HG02852 (cell line): ENCODE data around the gene MPDU1.
A peak's percentile ranks its signal among the peaks of the same experiment; 100 is the strongest.

Experiments
- ATAC-seq: cut with Tn5 transposase; IDR thresholded peaks from one replicate; pipeline ENCODE4 v1.9.1; 2021; ENCODE audit warnings: mild to moderate bottlenecking, moderate library complexity; ENCODE audit not compliant: unreplicated experiment

The MPDU1 gene

DNA sequence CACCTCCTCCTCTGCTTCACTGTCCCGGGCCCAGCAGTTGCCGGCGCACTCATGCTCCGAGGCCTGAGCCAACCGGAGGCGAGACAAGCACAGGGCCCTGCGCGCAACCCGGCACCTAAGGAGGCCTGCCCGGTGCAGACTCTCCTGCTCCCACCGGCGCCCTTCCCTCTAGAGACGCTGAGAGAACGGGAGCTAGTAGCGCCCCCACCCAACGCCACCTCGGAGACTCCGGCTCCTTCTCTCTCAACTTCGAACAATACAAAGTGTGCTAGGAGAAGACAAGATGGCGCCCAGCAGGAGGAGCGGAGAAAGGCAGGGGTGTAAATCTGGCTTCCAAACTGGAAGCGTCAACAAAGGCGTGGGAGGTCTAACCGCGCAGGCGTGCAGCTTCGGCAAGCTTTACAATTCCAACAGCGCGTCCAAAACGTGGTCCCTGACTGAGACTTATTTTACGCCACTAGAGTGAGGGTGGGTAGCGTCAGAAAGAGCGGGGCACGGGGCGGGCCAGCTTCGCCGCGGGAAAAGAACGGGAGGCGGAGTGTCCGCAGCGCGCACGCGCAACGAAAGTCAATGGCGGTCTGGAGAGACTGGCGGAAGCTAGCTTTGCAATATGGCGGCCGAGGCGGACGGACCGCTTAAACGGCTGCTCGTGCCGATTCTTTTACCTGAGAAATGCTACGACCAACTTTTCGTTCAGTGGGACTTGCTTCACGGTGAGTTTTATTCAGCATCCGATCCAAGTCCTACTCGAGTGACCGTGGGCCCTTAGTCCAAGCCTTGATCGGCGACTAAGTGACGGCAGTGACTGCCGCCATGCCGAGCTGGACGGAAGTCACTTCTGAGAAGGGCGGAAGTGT is at the start of gene MPDU1:
Gene MPDU1, plus strand, starts transcription at position 600 of the 857 bp plus-strand sequence. Its CDS starts 11 bp downstream, at position 611.
- ATAC-seq = peak; percentile 72

DNA sequence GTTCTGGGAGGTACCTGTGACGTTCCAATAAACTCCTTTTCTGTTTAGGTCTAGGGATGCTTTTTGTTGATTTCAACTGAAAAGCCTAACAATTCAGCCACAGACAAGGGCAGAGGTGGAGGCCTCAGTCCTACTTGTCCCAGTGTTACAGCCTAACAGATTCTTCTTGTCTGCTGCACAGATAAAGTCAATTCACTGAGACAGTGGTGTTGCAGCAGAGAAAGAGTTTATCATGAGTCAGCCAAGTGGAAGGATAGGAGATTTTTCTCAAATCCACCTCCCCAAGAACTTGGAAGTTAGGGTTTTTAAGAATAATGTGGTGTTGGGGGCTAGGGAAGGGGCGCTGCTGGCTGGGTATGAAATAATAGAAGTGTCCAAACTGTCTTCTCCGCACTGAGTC is 45.6 kb upstream of the MPDU1 start:
- no peak for ATAC-seq

DNA sequence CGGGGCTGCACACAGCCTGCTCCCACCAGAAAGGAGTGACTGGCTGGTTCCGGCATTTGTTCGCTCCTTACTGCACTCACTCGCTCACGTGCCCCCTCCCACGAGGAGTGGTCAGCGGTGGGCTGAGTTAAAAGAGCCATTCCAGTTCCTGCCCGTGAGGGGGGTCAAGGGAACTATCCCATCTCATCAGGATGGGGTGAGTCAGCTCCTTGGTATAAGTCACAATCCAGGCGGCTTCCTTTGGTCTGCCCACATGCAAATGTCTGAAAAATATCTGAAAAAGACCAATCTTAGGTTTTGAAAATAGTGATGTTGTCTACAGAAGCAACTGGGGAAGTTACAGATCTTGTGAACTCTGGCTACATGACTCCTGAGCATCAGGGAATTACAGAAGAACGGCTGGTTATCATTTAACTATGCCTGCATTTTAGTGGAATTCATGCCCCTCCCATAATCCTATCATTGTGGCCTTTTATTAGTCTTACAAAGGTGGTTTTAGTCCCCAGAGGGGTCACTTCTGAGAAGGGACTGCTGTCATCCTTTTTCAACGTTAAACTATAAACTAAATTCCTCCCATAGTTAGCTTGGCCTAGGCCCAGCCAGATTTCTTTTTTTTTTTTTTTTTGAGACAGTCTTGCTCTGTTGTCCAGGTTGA is 44.6 kb upstream of the MPDU1 start:
- ATAC-seq = no peak

DNA sequence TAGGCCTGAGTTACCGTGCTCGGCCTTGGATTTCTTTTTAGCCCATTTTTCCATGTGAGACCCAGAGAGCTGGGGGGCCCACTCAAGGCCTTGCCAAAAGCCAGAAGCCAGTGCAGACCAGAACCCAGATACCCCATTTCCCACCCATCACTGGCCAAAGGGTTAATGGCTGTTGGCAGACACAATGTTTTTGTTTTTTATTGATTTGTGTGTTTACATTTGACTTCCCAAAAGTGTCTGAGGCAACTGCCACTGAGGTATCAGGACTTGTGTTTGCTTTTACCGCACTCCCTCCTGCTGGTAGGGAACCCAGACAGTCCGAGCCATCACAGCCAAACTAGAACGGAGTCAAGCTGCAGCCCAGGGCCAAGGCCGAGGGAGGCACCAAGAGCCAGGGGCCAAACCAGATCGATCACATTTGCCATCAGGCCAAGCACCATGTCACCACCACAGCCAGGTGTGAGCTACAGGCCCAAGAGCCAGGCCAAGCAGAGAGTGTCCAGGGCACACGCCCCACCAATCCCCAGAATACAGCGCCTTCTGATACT is 42.5 kb upstream of the MPDU1 start:
- no peak for ATAC-seq

DNA sequence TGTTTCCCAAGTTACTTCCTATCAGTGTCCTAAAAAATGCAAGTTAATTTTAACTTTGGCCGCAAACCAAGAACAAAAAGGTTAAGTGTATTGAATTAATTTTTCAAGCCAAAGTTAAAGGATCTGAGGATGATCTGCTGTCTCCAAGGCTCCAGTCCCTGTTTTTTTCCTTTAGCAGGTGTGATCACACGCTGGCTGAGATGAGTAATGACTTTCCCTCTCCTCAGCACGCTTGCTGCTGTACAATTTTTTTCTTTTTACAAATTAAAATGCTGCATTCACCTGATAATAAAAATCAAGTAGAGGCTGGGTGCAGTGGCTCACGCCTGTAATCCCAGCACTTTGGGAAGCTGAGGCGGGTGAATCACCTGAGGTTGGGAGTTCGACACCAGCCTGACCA is 38.7 kb upstream of the MPDU1 start:
- no peak for ATAC-seq

DNA sequence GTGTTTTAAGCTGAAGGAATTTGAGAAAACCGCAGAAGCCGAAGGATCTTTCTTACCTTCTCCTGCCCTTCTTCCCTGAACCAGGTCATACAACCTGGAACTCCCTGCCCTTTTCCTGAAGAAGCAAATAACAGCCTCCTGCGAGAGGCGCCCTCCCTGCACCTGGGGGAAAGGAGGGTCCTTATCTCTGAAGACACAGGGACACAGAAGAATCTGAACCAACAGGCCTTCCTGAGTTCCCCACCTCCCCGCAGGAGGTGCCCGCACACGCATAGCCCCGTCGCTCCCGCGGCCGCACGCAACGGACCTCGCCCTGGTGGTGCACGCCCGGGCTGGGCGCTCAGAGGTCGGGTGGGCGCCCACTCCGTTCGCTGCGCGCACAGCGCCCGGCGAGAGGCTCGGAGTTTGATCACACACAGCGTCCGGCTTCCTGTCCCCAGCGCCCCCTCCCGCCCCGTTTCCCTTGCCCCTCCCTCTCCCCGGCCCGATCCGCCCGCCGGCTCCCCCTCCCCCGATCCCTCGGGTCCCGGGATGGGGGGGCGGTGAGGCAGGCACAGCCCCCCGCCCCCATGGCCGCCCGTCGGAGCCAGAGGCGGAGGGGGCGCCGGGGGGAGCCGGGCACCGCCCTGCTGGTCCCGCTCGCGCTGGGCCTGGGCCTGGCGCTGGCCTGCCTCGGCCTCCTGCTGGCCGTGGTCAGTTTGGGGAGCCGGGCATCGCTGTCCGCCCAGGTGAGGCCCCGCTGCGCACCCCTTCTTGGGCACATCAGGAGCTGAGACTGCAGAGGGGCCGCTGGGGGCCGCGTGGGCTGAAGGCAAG is 34.9 kb upstream of the MPDU1 start, which contains the start of gene TNFSF12:
Gene TNFSF12, plus strand, starts transcription at position 474 of the 816 bp plus-strand sequence. Its CDS starts 96 bp downstream, at position 570.
- ATAC-seq = peak; percentile 45

DNA sequence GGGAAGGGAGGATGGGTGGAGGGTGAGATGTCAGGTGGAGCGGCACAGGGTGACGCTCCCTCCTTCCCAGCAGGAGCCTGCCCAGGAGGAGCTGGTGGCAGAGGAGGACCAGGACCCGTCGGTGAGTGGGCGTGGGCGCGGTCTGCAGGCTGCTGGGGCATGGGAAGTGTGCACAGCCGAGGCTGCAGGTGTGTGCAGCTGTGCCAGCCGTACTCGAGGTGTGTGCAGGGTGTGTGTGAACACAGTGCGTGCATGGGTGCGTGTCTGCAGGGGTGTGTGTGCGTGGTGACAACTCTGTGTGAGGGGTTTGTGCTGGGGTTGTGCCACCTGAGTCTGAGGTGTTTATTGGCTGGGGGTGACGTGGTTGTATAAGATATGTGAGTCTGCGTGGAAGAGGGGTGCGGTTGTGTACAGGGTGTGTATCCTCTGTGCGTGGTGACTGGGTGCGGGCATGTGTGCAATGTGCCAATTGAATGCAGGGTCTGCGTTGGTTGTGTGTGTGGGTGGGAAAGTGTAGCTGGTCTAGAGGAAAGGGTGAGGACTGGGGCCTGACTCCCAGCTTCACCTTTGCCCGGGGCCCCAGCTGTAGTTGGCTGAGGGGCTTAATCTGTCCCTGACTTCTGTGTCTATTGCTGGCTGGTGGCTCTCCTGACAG is 34.1 kb upstream of the MPDU1 start:
- ATAC-seq = no peak

DNA sequence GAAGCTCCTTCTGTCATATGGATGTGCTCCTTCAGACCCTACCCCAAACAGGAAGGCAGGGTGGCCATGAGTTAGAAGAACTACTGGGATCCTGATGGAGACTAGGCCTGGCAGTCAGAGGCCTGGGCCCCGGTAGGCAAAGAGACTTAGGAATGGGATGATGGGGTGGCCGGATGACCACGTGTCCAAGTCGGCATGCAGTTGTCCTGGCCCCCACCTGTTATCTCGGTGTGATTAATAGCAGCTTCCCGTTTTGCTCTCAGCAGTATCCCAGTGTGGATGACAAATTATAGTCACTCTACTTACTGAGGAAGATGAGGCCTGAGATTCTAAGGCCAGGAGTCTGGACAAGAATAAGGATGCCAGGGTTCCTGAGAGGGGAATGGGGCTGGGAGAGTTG is 33.3 kb upstream of the MPDU1 start:
- ATAC-seq = no peak

DNA sequence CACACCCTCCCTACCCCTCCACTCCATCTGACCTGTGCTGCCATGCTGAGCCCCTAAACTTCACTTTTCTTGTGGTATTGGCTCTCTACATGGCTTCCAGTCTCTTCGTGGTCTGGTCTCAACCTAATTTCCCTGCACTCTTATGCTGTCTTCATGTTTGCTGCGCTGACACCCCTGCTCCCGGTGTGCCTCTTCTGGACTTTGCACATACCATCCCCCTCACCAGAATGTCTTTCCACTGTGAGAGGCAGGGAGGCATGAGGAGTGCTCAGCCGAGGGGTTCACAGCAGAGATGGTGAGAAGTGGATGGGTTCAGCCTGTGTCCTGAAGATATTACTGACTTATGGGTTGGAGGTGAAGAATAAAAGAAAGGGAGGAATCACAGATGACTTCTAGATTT is 32.3 kb upstream of the MPDU1 start:
- no peak for ATAC-seq

DNA sequence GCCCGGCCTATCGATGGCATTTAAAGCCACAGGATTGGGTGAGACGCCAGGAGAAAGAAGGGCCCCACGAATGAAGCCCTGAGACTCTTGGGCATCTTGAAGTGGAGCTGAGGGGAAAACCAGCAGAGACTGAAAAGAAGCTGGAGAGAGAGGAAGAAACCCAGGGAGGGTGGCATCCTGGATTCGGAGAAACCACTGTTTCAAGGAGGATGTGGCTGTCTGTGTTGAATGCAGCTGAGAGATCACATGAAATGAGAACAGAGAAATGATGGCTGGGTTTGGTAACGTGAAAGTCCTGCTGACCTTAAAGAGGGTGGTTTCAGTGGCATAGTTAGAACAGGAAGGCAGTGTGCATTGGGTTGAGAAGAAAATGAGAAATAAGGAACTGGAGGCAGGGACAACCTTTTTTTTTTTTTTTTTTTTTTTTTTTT is 31.0 kb upstream of the MPDU1 start:
- no peak for ATAC-seq

DNA sequence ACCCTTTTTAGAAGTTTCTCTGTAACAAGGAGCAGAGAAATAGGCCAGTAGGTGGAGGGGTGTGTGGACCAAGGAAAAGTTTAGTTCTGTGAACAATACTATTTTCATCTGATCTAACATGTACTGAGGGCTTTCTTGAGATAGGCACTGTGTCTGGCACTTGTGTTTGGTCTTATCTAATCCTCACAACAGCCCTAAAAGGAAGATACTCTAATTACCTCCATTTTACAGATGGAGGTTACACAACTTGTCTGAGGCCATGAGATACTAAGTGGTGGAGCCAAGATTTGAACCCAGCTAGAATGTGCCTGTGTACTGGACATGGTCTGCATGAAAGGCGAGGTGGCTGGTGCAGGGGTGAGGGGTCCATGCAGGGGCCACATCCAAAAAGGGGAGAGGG is 30.3 kb upstream of the MPDU1 start:
- ATAC-seq = no peak

DNA sequence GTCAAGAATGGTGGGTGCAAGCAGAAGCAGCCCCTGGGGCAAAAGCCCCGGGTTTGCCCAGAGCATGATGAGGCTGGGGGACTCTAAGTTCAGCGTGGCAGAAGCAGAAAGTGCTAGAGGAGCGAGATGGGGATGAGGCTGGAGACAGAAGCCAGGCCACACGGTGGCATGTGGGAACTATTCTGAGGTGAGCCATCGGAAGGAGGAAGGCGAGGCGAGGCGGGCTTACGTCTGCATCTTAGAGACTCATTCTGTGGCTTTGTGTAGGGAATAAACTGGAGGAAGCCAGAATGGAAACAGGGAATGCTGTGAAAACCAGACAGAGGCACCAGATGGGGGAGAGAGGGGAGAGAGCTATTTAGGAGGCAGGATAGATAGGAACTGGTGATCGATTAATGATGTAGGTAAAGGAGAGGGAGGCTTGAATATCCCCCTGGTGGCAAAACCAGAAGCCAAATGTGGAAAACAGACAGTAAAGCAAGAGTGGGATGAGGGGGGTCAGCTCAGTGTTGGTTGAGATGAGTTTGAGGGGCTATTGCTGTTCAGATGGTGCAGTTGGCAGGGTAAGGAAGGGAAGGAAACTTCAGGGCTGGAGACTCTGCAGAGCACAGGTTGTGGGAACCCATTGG is 28.2 kb upstream of the MPDU1 start:
- ATAC-seq = no peak

DNA sequence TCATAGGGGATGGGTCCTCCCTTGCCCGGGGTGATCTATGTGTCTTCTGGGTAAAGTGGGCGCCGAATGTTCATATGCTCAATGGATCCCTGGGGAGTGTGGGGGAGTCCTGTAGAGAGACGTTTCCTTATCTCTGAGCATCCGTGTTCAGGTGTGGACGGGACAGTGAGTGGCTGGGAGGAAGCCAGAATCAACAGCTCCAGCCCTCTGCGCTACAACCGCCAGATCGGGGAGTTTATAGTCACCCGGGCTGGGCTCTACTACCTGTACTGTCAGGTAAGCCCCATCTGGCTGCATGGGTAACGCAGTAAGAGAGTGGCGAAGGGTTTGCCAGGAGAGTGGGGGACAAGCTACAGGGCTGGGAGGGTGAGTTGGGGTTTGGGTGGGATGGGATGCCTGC is 27.0 kb upstream of the MPDU1 start:
- no peak for ATAC-seq

DNA sequence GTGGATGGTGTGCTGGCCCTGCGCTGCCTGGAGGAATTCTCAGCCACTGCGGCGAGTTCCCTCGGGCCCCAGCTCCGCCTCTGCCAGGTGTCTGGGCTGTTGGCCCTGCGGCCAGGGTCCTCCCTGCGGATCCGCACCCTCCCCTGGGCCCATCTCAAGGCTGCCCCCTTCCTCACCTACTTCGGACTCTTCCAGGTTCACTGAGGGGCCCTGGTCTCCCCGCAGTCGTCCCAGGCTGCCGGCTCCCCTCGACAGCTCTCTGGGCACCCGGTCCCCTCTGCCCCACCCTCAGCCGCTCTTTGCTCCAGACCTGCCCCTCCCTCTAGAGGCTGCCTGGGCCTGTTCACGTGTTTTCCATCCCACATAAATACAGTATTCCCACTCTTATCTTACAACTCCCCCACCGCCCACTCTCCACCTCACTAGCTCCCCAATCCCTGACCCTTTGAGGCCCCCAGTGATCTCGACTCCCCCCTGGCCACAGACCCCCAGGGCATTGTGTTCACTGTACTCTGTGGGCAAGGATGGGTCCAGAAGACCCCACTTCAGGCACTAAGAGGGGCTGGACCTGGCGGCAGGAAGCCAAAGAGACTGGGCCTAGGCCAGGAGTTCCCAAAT is 26.4 kb upstream of the MPDU1 start:
- ATAC-seq = no peak

DNA sequence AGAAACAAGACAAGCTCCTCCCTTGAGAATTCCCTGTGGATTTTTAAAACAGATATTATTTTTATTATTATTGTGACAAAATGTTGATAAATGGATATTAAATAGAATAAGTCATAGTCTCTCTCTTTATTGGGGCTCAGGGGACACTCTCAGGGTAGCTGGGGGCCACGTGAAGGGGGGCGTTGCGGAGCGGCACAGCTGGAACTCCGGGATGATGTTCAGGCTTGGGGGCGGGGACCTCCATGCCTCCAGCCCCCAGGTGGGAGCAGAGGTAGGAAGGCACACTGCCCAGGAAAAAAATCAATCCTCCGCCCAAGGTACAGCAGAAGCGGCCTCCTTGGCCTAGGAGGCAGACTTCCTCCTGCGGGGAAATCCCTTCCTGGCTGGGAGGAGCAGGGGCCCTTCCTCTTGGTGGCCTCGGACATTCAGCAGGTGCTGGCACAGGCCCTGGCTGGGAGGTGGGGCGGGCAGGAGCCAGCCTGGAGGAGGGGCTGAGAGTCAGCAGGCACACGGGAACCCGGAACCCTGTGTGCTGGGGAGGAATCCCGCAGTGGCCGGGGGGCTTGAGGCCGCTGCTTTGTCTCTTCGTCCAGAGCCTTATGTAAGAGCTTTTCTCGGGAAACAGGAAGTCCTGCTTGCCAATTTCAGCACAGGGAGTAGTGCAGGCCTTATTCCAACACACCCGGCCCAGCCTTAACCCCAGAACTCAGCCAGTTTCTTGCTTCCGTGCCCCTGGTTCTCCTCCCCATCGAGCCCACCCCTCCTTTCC is 25.7 kb upstream of the MPDU1 start:
- ATAC-seq = no peak

DNA sequence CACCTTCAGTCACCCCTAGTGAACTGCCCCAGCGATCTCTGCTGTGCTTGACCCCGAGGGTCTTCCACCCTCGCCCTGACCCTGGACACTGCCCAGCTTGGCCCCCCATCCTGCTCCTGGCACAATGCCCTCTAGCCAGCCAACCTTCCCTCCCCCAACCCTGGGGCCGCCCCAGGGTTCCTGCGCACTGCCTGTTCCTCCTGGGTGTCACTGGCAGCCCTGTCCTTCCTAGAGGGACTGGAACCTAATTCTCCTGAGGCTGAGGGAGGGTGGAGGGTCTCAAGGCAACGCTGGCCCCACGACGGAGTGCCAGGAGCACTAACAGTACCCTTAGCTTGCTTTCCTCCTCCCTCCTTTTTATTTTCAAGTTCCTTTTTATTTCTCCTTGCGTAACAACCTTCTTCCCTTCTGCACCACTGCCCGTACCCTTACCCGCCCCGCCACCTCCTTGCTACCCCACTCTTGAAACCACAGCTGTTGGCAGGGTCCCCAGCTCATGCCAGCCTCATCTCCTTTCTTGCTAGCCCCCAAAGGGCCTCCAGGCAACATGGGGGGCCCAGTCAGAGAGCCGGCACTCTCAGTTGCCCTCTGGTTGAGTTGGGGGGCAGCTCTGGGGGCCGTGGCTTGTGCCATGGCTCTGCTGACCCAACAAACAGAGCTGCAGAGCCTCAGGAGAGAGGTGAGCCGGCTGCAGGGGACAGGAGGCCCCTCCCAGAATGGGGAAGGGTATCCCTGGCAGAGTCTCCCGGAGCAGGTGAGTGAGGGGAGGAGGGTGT is 24.9 kb upstream of the MPDU1 start, which contains the start of gene TNFSF13:
Gene TNFSF13, plus strand, starts transcription at position 207 of the 776 bp plus-strand sequence. Its CDS starts 290 bp downstream, at position 497.
- no peak for ATAC-seq

DNA sequence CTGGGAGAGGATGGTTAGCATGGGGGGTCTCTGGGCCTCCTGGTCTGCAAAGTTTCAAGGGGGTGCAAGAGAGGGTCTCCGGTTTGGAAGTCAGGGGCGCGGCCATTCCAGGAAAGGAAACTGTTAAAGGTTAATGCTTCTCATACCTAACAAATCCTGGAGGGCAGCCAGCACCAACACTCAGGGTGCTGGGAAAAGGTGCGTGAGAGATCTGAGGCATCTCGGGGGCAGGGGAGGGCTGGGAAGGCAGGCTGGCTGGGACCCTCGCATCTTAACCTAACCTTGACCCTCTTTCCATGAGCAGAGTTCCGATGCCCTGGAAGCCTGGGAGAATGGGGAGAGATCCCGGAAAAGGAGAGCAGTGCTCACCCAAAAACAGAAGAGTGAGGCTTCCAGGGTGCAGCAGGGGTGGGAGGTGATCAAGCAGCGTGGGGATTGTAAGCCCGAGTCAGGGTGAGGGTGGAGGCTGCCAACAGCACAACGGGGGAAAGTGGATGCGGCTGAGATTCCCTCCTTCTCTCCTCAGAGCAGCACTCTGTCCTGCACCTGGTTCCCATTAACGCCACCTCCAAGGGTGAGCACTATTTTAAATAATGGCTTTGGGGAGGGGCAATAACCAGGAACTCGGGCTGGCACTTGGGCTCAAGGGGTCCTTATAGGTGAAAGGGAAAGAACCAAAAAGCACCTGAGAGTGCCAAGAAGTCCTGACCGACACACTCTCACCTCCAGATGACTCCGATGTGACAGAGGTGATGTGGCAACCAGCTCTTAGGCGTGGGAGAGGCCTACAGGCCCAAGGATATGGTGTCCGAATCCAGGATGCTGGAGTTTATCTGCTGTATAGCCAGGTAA is 24.1 kb upstream of the MPDU1 start:
- no peak for ATAC-seq
